Left lung (tissue), 10 donors: ENCODE measurements around the gene APRT. TPM values are rescaled to one million over a fixed set of nuclear protein-coding genes. Genes with fewer than 3 reads are reported as not detected.
A peak's percentile ranks its signal among the peaks of the same experiment; 100 is the strongest.

Experiments
- ATAC-seq: fragments of 200-7000 bp; cut with Tn5 transposase; one replicate; pipeline ENCODE4 v1.9.1; 2020; ENCODE audit warnings: moderate library complexity
- DNase-seq, 4 donors: peaks; one replicate each; pipeline ENCODE4 v3.0.0-alpha.2; 2013 to 2020
- H3K27ac ChIP-seq, 2 donors: fragments of 200-600 bp; sonication (generic) in 1 of 2; one replicate each; pipeline versions ENCODE4 v1.5.0 to v1.8.0; 2020 to 2021
- H3K27me3 ChIP-seq, 2 donors: fragments of 200-600 bp; sonication (generic) in 1 of 2; one replicate each; pipeline versions ENCODE4 v1.5.0 to v1.8.0; 2020 to 2021
- H3K36me3 ChIP-seq, 2 donors: fragments of 200-600 bp; sonication (generic) in 1 of 2; one replicate each; pipeline versions ENCODE4 v1.5.0 to v1.8.0; 2020 to 2021
- H3K4me1 ChIP-seq, 2 donors: fragments of 200-600 bp; one replicate each; pipeline ENCODE4 v1.8.0; 2021
- H3K4me3 ChIP-seq, 2 donors: fragments of 200-600 bp; sonication (generic) in 1 of 2; one replicate each; pipeline versions ENCODE4 v1.5.0 to v1.8.0; 2020 to 2021; ENCODE audit warnings: mild to moderate bottlenecking in 1 of 2
- H3K9me3 ChIP-seq, 2 donors: fragments of 200-600 bp; sonication (generic) in 1 of 2; one replicate each; pipeline versions ENCODE4 v1.5.0 to v1.8.0; 2020 to 2021
- CTCF ChIP-seq, 2 donors: fragments of 200-600 bp; sonication (generic) in 1 of 2; IDR thresholded peaks; one replicate each; pipeline versions ENCODE4 v1.5.0 to v1.8.0; 2021; ENCODE audit warnings: antibody characterized with exemption in 2 of 2
- intact Hi-C, 2 donors: fragments of 100-400 bp; cut with DNase I; formaldehyde crosslinking; loops; one replicate each; pipeline versions ENCODE4 v1.11.2 to v1.14.2; 2022
- polyA plus RNA-seq, 6 donors: library from polyadenylated mRNA; unstranded; fragments of 120-200 nt; gene quantifications; one replicate each; pipeline ENCODE4 v1.2.1, GENCODE V29; 2013; ENCODE audit not compliant: insufficient read length in 6 of 6
- total RNA-seq, 2 donors: library from RNA; stranded (reverse); fragmentation: NEBNext Ultra II Directional; extraction: Animal tissue kit (Norgen Biotek cat#: 25700); gene quantifications; one replicate each; pipeline ENCODE4 v1.2.1, GENCODE V29; 2021
- donor health status: DM: no; HTN: yes; CAD: no.
- donor health status: DM: no; HTN: no; CAD: no.

Gene APRT
- total and polyA plus RNA-seq, 8 donors: 69.9 to 161 (median 96.8) TPM

GRCh38 chr16:88830783-88831182 lies 19.1 kb upstream of the APRT start:
- Histone ChIP-seq H3K9me3 (no peaks in the 10 kb centered on the region), H3K4me1 (no peaks in the 10 kb centered on the region), H3K27me3 (no peaks in the 10 kb centered on the region), H3K4me3 (no peak overlapping the region), H3K36me3 (peaks cover 0 to 69% of the 10 kb centered on the region in 2 donors), H3K27ac (no peak overlapping the region)
- ATAC-seq (no peak), DNase-seq (no peak)
- no peak for TF ChIP-seq CTCF (IDR thresholded peaks at IDR 0.05)
- intact Hi-C loops: no loop called here

GRCh38 chr16:88830258-88830657 lies 18.5 kb upstream of the APRT start:
- Histone ChIP-seq H3K27ac (no peak overlapping the region), H3K4me1 (no peaks in the 10 kb centered on the region), H3K4me3 (no peak overlapping the region), H3K9me3 (no peaks in the 10 kb centered on the region), H3K36me3 (peaks cover 0 to 68% of the 10 kb centered on the region in 2 donors), H3K27me3 (no peaks in the 10 kb centered on the region)
- intact Hi-C loops: no loop called here
- ATAC-seq: no peak
- TF ChIP-seq CTCF (IDR thresholded peaks at IDR 0.05): no peak
- peak in 2 of 4 donors; percentile 84 to 92 for DNase-seq

GRCh38 chr16:88828711-88829110 lies 17.0 kb upstream of the APRT start:
- H3K36me3 ChIP-seq: peaks cover 0 to 66% of the 10 kb centered on the region in 2 donors
- no peaks in the 10 kb centered on the region for H3K27me3 ChIP-seq
- no peaks in the 10 kb centered on the region for H3K4me1 ChIP-seq
- DNase-seq (no peak), ATAC-seq (no peak)
- H3K4me3 ChIP-seq: no peak overlapping the region
- H3K9me3 ChIP-seq: no peaks in the 10 kb centered on the region
- TF ChIP-seq CTCF (IDR thresholded peaks at IDR 0.05): no peak
- intact Hi-C loops: no loop called here
- H3K27ac ChIP-seq: no peak overlapping the region

DNA sequence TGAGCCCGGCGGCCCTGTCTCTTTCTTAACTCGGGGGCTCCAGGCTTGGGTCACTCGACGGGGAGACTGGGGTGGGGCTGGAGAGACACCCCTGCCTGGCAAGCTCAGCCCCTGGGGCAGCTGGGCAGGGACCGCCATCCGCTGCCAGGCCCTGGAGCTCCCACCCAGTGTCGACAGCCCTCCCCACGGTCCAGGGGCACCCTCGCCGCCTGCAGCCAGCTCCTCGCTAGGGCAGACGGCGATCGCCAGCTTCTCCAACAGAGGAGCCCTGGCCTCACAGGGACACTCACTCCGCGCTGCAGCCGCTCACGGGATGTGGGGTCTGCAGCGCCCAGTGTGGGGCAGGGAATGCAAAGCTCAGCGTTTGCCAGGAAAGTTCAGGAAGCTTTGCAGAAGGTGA lies 16.0 kb upstream of the APRT start:
- intact Hi-C loops: no loop called here

More for the DNA sequence above, 16.0 kb upstream of the APRT start:
- Histone ChIP-seq H3K4me3 (no peak overlapping the region), H3K9me3 (no peaks in the 10 kb centered on the region), H3K27ac (no peak overlapping the region), H3K36me3 (peaks cover 0 to 70% of the 10 kb centered on the region in 2 donors), H3K27me3 (no peaks in the 10 kb centered on the region), H3K4me1 (no peaks in the 10 kb centered on the region)
- no peak for DNase-seq
- TF ChIP-seq CTCF (IDR thresholded peaks at IDR 0.05): no peak
- ATAC-seq: no peak
